HCT116 (cell line): ENCODE data around the gene ZNF783. TPM values are rescaled to one million over a fixed set of nuclear protein-coding genes. Genes with fewer than 3 reads are reported as not detected.
A peak's percentile ranks its signal among the peaks of the same experiment; 100 is the strongest.

ENCODE experiments used
- ATAC-seq: fragments of 200-7000 bp; cut with Tn5 transposase; 2 replicates; pipeline ENCODE4 v1.9.1; 2020; ENCODE audit warnings: mild to moderate bottlenecking, moderate library complexity
- BruUV-seq: library from RNA; stranded (reverse); fragments of 400-500 nt; replicated peaks from 2 replicates; lab custom pipeline; 2021; lab: Mats Ljungman, UMichigan
- CTCF ChIA-PET: fragments of 300-600 bp; sonication (Branson Sonifier 250); formaldehyde crosslinking; loops from one replicate; lab custom pipeline; 2021; ENCODE audit warnings: antibody characterized with exemption; lab: Charles Lee
- POLR2A ChIA-PET: fragments of 300-600, 350-600 bp; sonication (Branson Sonifier 250); formaldehyde crosslinking; loops from one replicate; lab custom pipeline; 2021; ENCODE audit warnings: antibody characterized with exemption; lab: Charles Lee
- RAD21 ChIA-PET, 2 experiments: fragments of 300-600 bp; sonication (Branson Sonifier 250); formaldehyde crosslinking; loops; one replicate each; lab custom pipeline; 2023; ENCODE audit warnings: low total read pairs in 2 of 2; ENCODE audit not compliant: uncharacterized antibody in 2 of 2, unreplicated experiment in 2 of 2, low non-redundant PET in 1 of 2; lab: Charles Lee
- DNase-seq: peaks from one replicate; pipeline ENCODE4 v3.0.0-alpha.2; 2010; ENCODE audit warnings: low read depth, low spot score
- H2AFZ ChIP-seq: fragments of 200-600 bp; shearing (Covaris generic), sonication (generic); 2 replicates; pipeline ENCODE4 v1.6.1; 2017; ENCODE audit warnings: low read depth, mixed run types, mixed read lengths, antibody characterized with exemption, low read length; ENCODE audit not compliant: poor library complexity, severe bottlenecking
- H3K27ac ChIP-seq: 2 replicates; pipeline ENCODE4 v1.5.1; 2012; ENCODE audit warnings: low read depth, low read length
- H3K27me3 ChIP-seq: fragments of 200-600 bp; sonication (generic); 2 replicates; pipeline ENCODE4 v1.6.1; 2016; ENCODE audit warnings: mixed run types, low read length, mixed read lengths; ENCODE audit not compliant: insufficient read depth
- H3K36me3 ChIP-seq, 2 experiments: fragments of 200-500 bp in 1 of 2; fragments of 200-600 bp in 1 of 2; sonication (Bioruptor generic) in 1 of 2; sonication (generic) in 1 of 2; 2 replicates each; pipeline versions ENCODE4 v1.5.1 to v1.6.1; 2014 to 2016; ENCODE audit warnings: low read length in 2 of 2, inconsistent platforms in 1 of 2, mixed read lengths in 1 of 2, mixed run types in 1 of 2; ENCODE audit not compliant: insufficient read depth in 2 of 2, control insufficient read depth in 1 of 2
- H3K4me1 ChIP-seq, 2 experiments: fragments of 200-600 bp in 1 of 2; sonication (generic) in 1 of 2; 2 replicates each; pipeline versions ENCODE4 v1.5.1 to v1.6.1; 2012 to 2017; ENCODE audit warnings: low read length in 2 of 2, inconsistent platforms in 1 of 2, mild to moderate bottlenecking in 1 of 2, mixed read lengths in 1 of 2, mixed run types in 1 of 2, moderate library complexity in 1 of 2; ENCODE audit not compliant: insufficient read depth in 2 of 2, control insufficient read depth in 1 of 2
- H3K4me2 ChIP-seq: fragments of 200-600 bp; sonication (generic); 2 replicates; pipeline ENCODE4 v1.6.1; 2017; ENCODE audit warnings: mixed run types, low read length, mixed read lengths
- H3K4me3 ChIP-seq, 2 experiments: fragments of 200-600 bp in 1 of 2; sonication (generic) in 1 of 2; replicated peaks in 1 of 2; 2 replicates each; pipeline ENCODE4 v1.5.1; 2011 to 2016; ENCODE audit warnings: low read length in 2 of 2, control low read depth in 1 of 2, low read depth in 1 of 2, mild to moderate bottlenecking in 1 of 2, mixed read lengths in 1 of 2, mixed run types in 1 of 2
- H3K79me2 ChIP-seq: fragments of 200-600 bp; sonication (generic); 2 replicates; pipeline ENCODE4 v1.6.1; 2017; ENCODE audit warnings: mild to moderate bottlenecking, mixed run types, low read length, moderate library complexity, mixed read lengths; ENCODE audit not compliant: insufficient read depth
- H3K9ac ChIP-seq: fragments of 200-600 bp; sonication (generic); 2 replicates; pipeline ENCODE4 v1.6.1; 2016; ENCODE audit warnings: low read length, mixed read lengths
- H3K9me2 ChIP-seq: fragments of 200-600 bp; sonication (generic), shearing (Covaris generic); 2 replicates; pipeline ENCODE4 v1.6.1; 2017; ENCODE audit warnings: mixed run types, mild to moderate bottlenecking, moderate library complexity; ENCODE audit not compliant: insufficient read depth
- H3K9me3 ChIP-seq, 2 experiments: fragments of 200-500 bp in 1 of 2; fragments of 200-600 bp in 1 of 2; sonication (Bioruptor generic) in 1 of 2; sonication (generic) in 1 of 2; 2 replicates each; pipeline ENCODE4 v1.6.1; 2014 to 2017; ENCODE audit warnings: low read length in 2 of 2, mixed read lengths in 2 of 2, inconsistent platforms in 1 of 2, low read depth in 1 of 2, mild to moderate bottlenecking in 1 of 2, mixed run types in 1 of 2, moderate library complexity in 1 of 2; ENCODE audit not compliant: control insufficient read depth in 1 of 2, insufficient read depth in 1 of 2
- H4K20me1 ChIP-seq: fragments of 200-600 bp; sonication (generic), shearing (Covaris generic); 2 replicates; pipeline ENCODE4 v1.6.1; 2017; ENCODE audit warnings: mixed run types, mild to moderate bottlenecking, moderate library complexity; ENCODE audit not compliant: insufficient read depth
- CBX3 ChIP-seq: IDR thresholded peaks from 2 replicates; pipeline ENCODE4 v1.6.1; 2012; ENCODE audit warnings: low read depth
- CEBPB ChIP-seq: IDR thresholded peaks from 2 replicates; pipeline ENCODE4 v1.6.1; 2012; ENCODE audit warnings: low read depth
- EZH2 ChIP-seq: fragments of 200-600 bp; sonication (generic); IDR thresholded peaks from 2 replicates; pipeline ENCODE4 v1.6.1; 2017; ENCODE audit warnings: antibody characterized with exemption, mixed run types
- EZH2phosphoT487 ChIP-seq: fragments of 200-600 bp; IDR thresholded peaks from 2 replicates; pipeline ENCODE4 v1.6.1; 2018; ENCODE audit warnings: antibody characterized with exemption, borderline replicate concordance
- FOSL1 ChIP-seq: IDR thresholded peaks from 2 replicates; pipeline ENCODE4 v1.6.1; 2012; ENCODE audit warnings: low read depth
- JUND ChIP-seq: IDR thresholded peaks from 2 replicates; pipeline ENCODE4 v1.6.1; 2012
- POLR2A ChIP-seq: IDR thresholded peaks from 2 replicates; pipeline ENCODE4 v1.7.0; 2011; ENCODE audit warnings: borderline replicate concordance; ENCODE audit not compliant: insufficient read depth, insufficient read length; ENCODE audit errors: extremely low read depth
- POLR2AphosphoS5 ChIP-seq: IDR thresholded peaks from 2 replicates; pipeline ENCODE4 v1.6.1; 2011; ENCODE audit warnings: mild to moderate bottlenecking, low read depth, low read length, moderate library complexity
- RAD21 ChIP-seq: IDR thresholded peaks from 2 replicates; pipeline ENCODE4 v1.6.1; 2012; ENCODE audit warnings: low read depth, mild to moderate bottlenecking
- SP1 ChIP-seq: IDR thresholded peaks from 2 replicates; pipeline ENCODE4 v1.6.1; 2012; ENCODE audit warnings: low read depth
- SRF ChIP-seq: IDR thresholded peaks from 2 replicates; pipeline ENCODE4 v1.6.1; 2012; ENCODE audit warnings: low read depth
- TCF7L2 ChIP-seq: IDR thresholded peaks from 2 replicates; pipeline ENCODE4 v1.7.0; 2011; ENCODE audit warnings: borderline replicate concordance, inconsistent platforms; ENCODE audit not compliant: insufficient read depth, insufficient read length; ENCODE audit errors: extremely low read depth
- YY1 ChIP-seq: IDR thresholded peaks from 2 replicates; pipeline ENCODE4 v1.6.1; 2011; ENCODE audit warnings: low read length, low read depth, moderate library complexity, mild to moderate bottlenecking; ENCODE audit not compliant: insufficient replicate concordance; ENCODE audit errors: extremely low read depth
- ZFX ChIP-seq: fragments of 450-650 bp; IDR thresholded peaks from 2 replicates; pipeline ENCODE4 v1.6.1; 2017
- ZNF274 ChIP-seq: fragments of 200-500 bp; sonication (Bioruptor generic); IDR thresholded peaks from 2 replicates; pipeline ENCODE4 v1.6.1; 2014; ENCODE audit warnings: mild to moderate bottlenecking, low read depth, low read length, inconsistent platforms
- intact Hi-C: fragments of 100-400 bp; cut with micrococcal nuclease; formaldehyde crosslinking; loops from 2 replicates; pipeline ENCODE4 v1.10.0; 2022
- total RNA-seq: library from RNA; stranded (reverse); gene quantifications from one replicate; pipeline ENCODE4 v1.2.1, GENCODE V29; 2021; ENCODE audit not compliant: unreplicated experiment
- TF ChIP-seq, protein P1 (sequence below): IDR thresholded peaks from 2 replicates; pipeline ENCODE4 v1.6.1; 2012
- TF ChIP-seq, protein P2 (sequence below): IDR thresholded peaks from 2 replicates; pipeline ENCODE4 v1.6.1; 2011; ENCODE audit warnings: mild to moderate bottlenecking, low read length, moderate library complexity; ENCODE audit not compliant: insufficient replicate concordance; ENCODE audit errors: extremely low read depth

Gene ZNF783
- total RNA-seq, 1 experiment from 2014 or later, result 12.5 TPM

DNA sequence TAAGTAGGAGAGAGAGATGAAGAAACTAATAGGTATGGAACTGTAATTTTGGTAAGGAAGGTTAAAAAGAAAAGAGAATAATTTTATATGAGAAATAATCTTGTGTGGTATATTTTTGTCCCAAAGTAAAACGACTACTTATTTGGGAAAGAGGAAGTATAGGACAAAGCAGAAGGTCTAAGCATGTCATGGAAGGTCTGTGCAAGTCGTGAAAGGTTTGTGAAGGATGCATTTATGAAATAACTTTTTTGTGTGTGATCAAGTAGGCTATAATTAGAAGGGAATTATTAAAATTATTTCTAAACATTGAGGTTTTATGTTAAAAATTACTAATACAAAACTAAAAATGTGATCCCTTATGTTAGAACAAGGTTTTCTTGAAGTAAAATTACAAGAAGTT lies 63.3 kb downstream of the ZNF783 start:
- no TSS peak for BruUV-seq
- TF ChIP-seq ZNF274 (no peak), ZFX (no peak), CBX3 (peak; percentile 67; the same call in 1 of the 2 replicates), POLR2A (no peak)
- TF ChIP-seq, protein P1, sequence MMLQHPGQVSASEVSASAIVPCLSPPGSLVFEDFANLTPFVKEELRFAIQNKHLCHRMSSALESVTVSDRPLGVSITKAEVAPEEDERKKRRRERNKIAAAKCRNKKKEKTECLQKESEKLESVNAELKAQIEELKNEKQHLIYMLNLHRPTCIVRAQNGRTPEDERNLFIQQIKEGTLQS, result no peak
- TF ChIP-seq, protein P2, sequence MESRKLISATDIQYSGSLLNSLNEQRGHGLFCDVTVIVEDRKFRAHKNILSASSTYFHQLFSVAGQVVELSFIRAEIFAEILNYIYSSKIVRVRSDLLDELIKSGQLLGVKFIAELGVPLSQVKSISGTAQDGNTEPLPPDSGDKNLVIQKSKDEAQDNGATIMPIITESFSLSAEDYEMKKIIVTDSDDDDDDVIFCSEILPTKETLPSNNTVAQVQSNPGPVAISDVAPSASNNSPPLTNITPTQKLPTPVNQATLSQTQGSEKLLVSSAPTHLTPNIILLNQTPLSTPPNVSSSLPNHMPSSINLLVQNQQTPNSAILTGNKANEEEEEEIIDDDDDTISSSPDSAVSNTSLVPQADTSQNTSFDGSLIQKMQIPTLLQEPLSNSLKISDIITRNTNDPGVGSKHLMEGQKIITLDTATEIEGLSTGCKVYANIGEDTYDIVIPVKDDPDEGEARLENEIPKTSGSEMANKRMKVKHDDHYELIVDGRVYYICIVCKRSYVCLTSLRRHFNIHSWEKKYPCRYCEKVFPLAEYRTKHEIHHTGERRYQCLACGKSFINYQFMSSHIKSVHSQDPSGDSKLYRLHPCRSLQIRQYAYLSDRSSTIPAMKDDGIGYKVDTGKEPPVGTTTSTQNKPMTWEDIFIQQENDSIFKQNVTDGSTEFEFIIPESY, result no peak
- TF ChIP-seq, all 23 proteins: peak for 1
- H3K36me3 ChIP-seq, result no peaks in the 10 kb centered on the region

DNA sequence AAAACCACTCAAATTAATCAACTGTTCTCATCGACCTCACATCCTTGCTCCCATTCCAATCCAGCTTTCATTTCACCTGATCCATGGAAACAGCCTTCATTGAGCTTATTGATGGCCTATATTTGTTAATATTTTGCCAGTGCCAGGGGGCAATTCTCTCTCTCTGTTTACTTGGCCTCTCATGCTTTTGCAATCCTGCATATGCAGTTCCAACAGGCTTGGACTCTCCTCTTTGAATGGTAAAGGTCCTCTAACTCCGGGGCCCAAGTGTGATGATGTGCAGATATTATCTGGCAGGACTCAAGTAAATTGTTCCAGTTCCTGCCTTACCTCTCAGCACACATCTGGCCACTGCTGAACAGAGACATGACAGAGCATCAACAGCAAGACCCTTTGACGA lies 67.3 kb downstream of the ZNF783 start:
- H2AFZ ChIP-seq, result no peak overlapping the region
- DNase-seq (no peak), ATAC-seq (no peak)
- ChIA-PET RAD21 (no interaction called here), POLR2A (no interaction called here), CTCF (no interaction called here)
- no peaks in the 10 kb centered on the region for H4K20me1 ChIP-seq
- H3K9ac ChIP-seq, result no peak overlapping the region
- H3K79me2 ChIP-seq, result no peaks in the 10 kb centered on the region
- H3K36me3 ChIP-seq, result no peaks in the 10 kb centered on the region
- no peak overlapping the region for H3K27ac ChIP-seq
- no peaks in the 10 kb centered on the region for H3K4me1 ChIP-seq
- H3K9me3 ChIP-seq, result no peaks in the 10 kb centered on the region
- H3K4me3 ChIP-seq, result no peak overlapping the region
- BruUV-seq, result no TSS peak
- H3K27me3 ChIP-seq, result no peaks in the 10 kb centered on the region
- intact Hi-C loops, result no loop called here
- H3K4me2 ChIP-seq, result no peak overlapping the region
- no peaks in the 10 kb centered on the region for H3K9me2 ChIP-seq
- TF ChIP-seq RAD21 (no peak), EZH2phosphoT487 (no peak), YY1 (no peak), CEBPB (no peak), FOSL1 (no peak), ZFX (no peak), TCF7L2 (no peak), JUND (no peak), SRF (no peak), SP1 (no peak), POLR2AphosphoS5 (no peak), EZH2 (no peak), ZNF274 (no peak)
- TF ChIP-seq, protein P1, result no peak
- TF ChIP-seq, protein P2, result no peak

More for the DNA sequence above, 63.3 kb downstream of the ZNF783 start:
- ATAC-seq (no peak), DNase-seq (no peak)
- H3K4me2 ChIP-seq, result no peak overlapping the region
- CTCF ChIA-PET, result no interaction called here
- H3K9ac ChIP-seq, result no peak overlapping the region
- H3K9me2 ChIP-seq, result no peaks in the 10 kb centered on the region
- H3K4me1 ChIP-seq, result no peaks in the 10 kb centered on the region
- H4K20me1 ChIP-seq, result no peaks in the 10 kb centered on the region
- intact Hi-C loops, result no loop called here
- no peaks in the 10 kb centered on the region for H3K27me3 ChIP-seq
- POLR2A ChIA-PET, result no interaction called here
- no peak overlapping the region for H3K27ac ChIP-seq
- no peak overlapping the region for H3K4me3 ChIP-seq
- H2AFZ ChIP-seq, result peak overlapping the region; percentile 40
- RAD21 ChIA-PET, result no interaction called here
- H3K79me2 ChIP-seq, result no peaks in the 10 kb centered on the region
- no peaks in the 10 kb centered on the region for H3K9me3 ChIP-seq
